ENCODE data around the gene HOXB7.

The HOXB7 gene

DNA sequence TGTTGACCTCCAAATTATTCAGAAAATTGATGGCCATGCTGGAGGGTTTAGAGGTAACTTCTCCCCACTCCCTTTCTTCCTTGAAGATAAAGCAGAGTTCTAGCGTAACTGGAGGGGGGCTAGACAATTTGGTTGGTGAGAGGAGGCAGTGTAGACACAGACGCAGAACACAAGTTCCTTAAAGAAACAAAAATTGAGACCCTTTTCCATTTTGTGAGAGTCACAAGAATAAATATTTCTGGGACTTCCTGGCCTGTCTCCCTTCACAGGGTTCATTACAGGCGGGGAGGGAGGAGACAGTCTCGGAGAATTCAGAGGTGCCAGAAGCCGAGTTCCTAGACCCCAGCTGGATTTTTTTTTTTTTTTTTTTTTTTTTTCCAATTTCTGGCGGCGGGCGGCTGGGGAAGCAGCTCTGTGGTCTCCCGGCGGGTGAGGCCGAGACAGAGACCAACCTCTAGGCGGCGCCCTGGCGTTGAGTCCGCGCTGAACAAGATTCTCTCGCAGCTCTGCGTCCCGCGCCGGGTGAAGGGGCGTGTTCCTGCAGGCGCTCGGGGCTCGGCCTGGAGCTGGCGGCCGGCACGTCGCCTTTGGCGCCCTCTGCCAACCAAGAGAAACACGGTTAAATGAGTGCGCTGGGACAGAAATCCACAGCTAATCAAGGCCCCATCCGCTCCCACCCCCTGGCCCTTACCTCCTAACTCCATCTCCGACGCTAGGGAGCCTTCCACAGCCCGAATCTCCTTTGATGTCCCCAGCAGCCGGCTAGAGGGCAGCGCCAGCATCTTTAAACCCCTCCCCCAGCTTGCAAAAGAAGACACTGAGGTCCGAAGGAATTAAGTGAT is 25.6 kb upstream of the HOXB7 start:
- DNase-seq = peak; percentile 79

DNA sequence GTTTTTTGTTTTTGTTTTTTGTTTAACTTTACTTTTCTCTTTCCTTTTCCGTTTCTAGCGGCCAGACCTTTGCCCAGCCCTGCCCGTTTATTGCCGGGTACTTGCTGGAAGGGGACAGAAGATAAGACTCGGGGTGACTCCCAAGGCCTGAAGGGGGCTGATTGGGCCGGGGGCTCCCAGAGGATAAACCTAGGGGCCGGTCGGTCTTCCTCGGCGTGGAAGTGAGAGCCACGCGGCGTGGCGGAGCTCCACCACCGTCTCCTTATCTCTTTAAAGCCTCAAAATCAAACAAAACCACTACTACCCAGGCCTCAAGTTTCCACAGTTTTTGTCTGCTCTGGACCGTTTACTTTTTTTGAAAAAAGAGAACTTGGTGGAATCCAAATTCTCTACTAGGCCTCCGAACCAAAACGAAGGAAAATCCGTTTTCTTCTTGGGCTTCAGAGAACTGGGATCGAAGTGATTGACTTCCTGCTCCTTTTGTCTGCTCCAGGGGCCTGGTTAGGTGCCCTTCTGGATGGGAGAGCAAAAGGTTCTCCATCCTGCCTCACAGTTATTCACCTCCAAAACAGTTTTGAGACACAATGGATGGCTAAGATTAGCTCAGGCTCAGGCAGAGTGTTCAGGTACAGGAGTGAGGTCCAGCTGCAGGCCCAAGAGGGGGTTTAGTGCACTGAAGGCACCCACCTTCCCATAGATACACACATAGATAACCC is 23.8 kb upstream of the HOXB7 start:
- DNase-seq = no peak

DNA sequence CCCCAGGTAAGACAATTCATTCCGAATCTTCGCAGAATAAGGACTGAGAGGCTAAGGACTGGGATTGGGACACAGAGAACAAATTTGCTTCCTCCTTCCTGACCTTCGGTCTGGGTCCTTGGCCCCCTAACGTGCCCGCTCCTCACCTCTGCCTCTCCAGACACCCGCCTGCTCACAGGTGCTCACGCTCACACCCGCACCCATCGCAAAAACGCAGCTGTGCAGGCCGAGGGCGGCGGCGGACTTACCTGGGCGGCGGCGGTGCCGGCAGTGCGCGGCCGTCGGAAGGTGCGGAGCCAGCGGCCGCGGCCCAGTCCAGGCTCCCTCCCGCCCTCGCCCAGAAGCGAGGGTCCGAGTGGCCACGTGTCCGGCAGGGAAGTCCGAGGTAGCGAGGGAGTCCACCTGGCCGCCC is 22.5 kb upstream of the HOXB7 start:
- DNase-seq = no peak

DNA sequence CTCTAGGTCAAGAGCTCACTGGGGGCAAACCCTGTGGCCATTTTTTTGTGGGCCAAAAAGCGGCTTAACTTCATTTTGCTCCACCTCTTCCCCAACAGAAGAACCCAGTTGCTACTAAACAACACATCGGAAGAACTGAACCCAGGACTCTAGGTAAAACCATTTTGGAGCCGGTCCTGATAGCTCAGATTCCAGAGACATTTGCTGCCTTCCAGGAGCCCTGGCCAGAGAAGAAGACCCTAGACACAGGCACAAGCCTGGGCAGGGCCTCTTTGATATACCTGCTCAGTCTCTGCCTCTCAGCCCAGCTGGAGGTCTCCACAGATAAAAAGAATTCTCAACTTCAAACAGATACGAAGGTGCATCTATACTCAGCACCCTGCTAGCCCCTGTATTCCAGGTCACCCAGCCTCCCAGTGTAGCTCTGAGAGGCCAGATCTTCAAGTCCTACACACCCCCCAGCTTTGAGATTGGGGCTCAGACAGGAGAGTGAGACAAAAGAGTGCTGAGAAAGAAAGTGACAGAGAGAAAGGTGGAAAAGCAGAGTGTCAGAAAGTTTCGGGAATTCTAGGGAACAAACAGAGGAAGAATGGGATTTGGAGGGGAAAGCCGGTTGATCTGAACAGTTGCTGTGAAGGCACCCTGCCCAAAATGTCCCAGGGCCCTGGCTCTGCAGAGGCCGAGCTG is 21.9 kb upstream of the HOXB7 start:
- DNase-seq = no peak

DNA sequence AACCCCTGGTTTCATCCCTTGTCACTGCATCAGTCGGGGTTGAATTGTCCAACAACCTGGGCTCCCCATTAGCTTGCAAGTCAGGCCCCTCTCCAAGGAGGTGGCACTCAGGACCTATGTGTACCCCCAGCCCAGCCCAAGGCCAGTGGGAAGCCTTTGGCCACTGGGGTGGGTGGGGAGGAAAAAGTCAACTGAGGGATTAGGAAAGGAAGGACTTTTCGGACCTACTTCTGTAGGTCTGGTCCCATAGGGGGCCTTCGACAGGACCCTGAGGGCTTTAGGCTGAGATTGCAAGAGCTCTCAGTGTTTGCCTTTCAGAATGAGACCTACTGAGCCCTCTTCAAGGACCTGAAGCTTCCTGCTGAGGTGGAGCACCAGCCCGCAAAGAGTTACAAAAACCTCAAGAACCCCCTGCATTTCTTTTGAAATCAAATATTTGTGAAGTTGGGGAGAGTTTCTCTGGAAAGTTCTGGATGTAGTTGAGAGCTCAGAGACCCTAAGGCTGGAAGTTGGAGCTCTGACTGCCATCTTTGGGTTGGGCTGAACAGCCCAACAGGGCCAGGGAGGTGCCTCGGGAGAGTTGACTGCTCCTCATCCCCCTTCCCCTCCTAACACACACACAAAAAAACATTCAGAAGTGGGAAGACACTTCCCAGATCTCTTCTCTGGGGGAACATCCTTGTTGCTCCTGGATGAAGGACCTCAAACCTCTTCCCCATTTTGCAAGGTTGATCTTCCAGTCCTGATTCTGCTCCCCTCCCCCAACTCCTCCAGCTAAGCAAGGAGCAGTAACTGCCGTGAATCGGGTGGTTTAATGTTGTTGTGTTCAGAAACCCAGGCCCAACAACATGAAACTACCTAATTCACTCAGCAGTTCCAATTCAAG is 21.1 kb upstream of the HOXB7 start:
- DNase-seq = no peak

DNA sequence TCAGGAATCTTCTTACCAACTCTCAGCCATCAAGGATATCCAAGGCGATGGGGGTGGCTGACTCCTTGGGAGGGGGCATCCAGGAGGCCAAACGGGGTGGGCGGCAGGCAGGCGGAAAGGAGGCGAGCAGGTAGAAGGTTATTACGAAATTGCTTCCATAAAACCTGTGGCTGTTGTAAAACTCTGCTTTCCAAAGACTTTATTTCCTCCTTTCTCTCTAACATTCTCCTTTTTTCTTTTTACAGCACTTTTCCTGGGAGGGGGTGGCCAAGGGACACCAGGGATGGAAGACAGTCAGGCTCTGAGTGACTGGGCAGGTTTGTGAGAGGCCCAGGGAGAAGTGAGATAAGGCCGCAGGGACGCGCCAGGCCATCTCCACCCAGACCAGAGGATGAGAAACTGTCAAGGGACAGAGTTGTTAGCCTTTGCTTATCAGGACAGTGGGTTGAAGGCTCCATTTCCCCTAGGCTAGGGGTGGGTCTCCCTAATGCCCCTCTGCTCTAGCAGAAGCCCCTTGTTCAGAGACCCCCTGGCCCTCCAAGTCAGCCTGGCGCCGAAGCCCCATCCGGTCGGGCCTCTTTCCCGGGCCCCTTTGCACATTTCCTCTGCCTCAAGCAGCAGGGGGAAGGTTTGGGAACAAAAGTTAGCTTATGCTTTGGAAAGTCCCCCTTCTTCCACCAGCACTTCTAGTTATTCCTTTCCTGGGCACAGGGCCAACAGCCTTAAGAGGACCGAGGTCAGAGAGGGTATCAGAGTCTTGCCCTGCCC is 20.3 kb upstream of the HOXB7 start:
- DNase-seq = no peak

DNA sequence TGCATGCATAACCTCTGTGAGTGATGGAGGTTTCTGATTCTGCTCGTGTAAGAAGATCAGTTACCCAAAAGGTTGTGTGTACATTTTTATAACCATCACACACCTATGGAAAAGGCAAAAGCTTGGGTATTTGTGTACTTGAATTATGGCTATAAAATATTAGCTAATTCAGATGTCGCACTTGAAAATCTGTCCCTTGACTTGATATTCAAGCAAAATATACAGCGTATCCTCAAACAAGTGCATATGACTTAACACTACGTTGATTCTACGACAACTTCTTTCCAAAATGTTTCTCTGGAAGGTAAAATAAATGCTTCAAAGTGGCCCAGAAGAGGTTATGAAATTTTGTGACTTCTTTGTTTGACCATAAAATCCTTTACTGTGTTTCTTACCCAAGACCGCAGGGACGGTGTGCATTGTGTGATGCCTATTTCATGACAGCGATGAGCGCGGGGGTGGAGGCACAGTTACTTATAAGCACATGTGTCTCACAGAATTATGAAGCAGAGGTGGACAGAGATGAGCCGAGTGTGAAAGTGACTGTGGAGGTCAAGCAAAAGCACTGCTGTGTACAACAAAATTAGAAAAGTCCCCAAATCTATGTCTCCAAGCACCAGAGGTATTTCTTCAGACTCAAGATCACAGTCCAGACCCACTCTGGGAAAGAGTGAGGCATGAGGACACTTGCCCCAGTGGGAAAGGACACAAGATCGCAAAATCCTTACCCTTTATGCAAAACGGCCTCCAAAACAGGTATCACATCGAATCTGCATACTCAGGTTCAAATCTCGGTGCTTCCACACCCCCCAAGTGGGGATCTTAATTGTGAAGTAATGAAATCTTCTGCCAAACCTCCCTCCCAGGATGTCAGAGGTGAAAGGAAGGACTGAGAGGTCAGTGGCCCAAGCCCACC is 19.4 kb upstream of the HOXB7 start:
- DNase-seq = no peak

DNA sequence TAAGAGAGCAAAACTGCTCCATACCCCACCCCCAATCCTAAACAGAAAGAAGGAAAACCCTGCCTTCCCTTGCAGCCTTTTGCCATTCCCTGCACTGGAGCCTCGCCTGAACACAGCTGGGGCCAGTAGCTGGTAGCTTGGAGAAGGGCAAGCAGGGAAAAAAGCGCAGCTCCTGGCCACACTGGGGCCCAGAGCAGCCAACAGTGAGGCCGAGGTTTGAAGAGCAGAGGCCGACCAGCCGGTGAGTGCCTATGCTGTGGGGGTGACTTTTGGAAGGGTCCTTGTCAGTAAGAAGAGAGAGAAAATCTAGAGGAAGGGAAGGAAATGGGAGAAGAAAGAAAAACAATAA is 18.6 kb upstream of the HOXB7 start:
- no peak for DNase-seq

DNA sequence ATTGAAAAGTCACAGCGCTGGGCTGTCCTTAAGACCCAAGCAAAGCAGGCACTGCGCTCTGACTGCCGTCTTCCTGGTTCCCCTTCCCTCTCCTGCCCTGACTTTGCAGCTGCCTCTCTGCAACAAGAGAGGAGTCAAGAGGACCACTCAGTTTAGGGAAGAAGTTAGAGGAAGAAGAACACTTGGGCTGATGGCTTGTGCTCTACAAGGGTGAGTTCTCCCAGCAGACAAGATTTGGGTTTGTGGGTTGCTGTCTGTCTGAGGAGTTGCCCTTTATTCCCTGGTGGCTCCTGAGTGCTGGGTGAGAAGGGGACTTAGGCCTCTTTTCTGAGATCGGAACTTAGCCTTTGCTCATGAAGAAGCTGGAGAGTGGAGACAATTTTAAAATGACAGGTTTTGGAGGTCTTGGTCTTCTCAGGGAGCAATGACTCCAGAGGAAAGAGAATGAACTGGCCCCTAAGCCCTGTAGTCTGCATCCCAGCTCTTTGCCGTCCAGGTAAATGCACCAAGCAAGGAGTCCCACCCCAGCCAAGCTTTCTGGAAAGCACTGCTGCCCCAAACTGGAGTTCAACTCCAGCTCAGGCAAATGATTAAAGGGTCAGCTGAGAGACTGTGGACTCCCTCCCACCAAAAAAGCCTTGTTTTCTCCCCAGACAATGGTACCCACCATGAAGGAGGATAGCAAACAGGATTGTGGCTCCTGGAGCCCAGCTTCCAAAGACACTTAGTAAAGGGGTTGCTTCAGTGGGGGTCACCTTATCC is 18.0 kb upstream of the HOXB7 start:
- DNase-seq = no peak

DNA sequence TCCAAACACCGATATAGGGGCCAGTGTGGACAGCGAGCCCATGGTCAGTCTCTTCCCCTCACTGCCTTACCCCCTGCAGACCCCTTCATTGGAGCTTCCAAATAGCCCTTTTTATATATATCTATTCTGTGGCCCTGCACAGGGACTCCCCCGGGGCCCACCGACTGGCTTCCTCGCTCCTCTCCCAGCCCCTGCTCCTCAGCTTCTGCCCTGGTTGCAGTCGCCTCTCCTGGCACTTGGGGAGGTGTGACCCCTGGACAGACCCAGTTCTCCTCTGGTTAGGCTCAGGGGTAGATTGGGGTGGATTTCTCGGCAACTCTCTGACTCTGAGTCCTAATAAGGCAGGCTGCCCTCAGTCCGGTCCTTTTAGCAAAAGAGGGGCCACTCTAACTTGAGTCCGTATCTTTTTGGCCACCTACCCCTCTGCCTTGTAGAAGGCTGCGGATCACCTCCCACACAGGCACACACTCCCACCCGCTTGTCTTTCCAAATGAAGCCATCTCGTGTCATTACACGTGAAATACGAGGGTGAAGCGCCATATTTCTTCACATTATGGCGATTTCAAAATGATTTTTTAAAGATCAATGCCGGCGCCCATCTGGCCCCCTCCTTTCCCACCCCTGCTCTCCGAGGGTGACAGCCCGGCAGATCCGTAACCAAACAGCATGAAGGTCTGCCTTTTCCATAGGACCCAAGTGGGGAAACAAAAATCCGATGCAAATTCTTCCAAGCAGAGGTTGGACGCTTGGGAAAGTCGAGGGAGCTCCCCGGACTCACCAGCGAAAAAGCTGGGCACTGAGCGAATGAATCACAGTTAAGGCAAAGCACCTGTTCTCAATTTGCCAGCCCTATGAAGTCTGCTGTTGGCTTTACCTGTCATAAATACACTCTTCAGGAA is 17.1 kb upstream of the HOXB7 start:
- DNase-seq = no peak

DNA sequence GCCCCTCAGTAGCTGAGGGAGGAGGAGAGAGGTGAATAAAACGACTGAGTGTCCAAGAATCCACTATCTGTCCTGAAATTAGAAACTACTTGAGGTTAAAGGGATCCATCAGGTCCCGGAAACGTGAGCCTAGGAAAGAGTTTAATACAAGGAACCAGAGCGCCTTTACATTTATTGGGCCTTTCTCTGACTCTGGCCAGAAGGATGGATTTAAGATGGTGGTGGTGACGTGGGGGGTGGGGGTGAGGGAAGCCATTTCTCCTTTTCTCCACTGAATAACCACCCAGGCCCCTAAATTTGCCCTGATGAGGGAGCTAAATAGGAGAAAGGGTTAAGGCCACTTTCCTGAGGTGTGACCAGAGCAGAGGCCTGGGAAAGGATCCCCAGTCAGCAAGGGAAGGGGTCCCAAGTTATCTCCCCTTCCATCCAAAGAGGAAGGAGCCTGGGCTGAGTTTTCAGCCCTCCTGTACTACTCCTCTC is 16.3 kb upstream of the HOXB7 start:
- no peak for DNase-seq

DNA sequence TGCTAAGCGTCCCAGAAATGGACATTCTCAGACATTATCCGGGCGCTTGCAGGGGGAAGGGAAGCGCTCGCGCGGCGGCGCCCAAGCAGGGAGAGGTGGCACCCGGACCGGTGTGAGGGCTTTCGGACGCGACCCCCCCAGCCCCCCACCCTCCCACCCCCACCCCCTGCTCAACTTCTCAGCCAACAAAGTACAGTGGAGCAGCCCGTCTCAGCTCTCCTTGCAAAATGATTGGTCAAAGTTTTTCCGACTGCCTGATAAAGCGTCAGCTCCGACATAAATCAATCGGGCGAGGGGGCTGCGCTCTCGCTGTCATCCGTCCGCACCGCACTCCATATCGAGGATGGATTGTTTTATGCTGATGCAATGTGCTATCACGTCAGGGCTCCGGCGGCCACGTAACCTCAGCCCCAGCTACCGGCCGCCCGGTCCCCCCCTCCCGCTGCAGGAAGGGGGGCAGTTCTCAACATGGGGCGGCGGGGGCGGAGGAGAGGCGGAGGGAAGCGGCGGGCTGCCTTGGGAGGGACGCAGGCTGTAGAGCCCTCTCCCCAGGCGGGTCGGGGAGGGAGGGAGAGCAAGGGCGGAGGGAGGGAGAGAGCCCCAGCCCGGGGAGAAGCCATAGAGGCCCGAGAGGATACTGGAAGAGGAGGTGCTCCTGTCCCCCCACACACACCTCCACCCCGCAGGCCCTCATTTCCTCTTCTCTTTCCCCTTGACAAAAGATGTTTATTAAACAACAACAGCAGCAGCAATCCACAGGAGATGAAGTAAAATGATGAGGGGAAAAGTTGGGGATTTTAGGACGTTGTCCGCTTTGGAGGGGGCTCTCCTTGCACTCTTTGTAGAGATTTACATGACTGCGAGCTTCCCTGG is 15.7 kb upstream of the HOXB7 start, which contains the start of gene HOXB9:
Gene HOXB9 (minus strand): TSS at position 114 of the 873 bp plus-strand sequence. CDS start 89 bp downstream, at position 25.
- no peak for DNase-seq

DNA sequence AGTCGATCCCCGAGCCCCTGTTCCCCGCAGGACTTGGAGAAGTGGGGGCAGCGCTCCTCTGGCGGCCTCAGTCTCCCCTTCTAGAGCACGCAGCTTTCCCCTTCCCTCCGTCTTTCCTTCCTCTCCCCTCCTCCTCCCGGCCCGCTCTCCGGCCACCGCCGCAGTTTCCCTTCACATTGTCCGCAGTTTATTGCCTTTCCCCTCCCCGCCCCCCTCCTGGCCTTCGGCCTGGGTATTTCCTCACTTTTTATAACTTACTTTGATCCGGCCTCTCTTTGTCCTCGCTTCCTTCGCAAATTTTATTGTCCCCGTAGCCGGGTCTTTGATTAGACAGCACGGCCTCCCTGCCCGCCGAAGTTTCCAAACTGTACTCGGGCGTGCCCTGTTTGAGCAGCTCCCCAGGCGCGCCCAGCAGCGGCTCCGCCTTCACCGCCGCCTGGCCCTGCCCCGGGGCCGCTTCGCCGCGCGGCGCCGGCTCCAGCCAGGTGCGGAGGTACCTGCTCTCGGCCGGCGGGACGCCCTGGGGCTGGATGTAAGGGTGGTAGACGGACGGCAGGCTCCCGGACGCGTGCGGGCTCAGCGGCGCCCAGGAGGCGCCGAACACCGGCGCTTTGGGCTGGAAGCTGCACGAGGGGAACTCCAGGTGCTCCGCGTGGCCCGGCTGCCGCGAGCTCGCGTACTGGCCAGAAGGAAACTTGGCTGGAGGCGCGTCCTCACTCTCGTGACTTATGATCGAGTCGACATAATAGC is 14.9 kb upstream of the HOXB7 start:
- DNase-seq = peak; percentile 47

DNA sequence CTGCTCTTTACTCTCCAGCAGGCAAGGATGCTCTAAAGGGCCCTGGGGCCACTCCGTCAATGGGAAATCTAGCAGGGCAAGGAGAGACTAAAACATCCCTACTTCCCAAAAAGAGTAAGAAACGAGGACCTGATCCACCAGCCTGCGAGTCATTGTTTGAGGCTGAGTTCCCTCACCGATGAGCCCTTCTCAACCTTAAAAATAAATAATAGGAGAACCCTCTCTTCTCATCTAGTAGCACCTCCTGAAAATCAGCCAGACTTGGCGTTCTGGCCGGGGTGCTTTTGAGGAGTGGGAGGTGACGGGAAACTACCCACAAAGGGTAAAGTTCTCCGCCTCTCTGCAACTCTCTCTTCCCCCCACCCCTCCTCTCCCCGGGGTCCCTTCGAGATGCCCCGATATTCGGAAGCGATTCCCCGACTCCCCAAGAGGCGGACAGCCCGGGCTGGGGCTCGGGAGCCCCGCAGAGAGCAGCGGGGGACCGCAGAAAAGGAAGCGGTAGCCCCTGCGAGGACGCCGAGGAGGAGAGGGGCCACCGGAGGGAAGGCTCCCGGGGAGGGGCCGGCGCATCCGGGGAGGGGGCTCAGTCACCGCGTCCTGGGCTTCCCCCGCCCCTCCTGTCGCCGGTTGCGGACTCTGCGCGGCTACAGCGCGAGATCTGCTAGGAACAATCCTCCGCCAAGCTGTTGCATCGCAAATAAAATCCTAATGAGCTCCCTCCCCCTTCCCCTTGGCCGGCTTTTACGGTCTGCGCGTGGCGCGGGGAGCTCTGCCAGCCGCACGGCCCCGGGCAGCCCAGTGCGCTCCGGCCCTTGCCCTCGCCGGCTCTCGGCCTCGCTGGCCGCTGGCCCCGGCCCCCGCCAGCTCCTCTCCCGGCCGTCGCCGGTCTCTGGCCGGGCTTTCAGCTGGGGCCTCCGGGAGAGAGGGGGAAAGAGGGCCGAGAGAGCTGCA is 14.0 kb upstream of the HOXB7 start:
- DNase-seq = no peak

DNA sequence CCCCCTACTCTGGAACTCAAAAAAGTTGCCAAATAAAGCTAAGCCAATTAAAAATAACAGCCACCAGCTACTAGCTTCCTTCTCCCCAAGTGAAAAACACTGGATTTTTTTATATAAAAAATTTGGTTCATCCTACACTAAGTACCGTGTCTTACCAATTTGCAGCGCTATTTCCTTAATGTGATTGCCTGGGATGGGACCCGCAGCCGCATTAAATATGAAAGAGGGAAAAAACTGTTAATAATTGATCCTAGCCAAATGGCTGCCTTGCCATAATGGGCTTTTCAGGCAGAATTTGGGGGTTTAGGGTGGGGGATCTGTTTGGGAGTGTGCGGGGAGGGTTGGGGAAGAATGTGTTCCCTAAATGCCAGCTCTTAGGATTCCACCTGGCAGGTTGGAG is 13.3 kb upstream of the HOXB7 start:
- no peak for DNase-seq

DNA sequence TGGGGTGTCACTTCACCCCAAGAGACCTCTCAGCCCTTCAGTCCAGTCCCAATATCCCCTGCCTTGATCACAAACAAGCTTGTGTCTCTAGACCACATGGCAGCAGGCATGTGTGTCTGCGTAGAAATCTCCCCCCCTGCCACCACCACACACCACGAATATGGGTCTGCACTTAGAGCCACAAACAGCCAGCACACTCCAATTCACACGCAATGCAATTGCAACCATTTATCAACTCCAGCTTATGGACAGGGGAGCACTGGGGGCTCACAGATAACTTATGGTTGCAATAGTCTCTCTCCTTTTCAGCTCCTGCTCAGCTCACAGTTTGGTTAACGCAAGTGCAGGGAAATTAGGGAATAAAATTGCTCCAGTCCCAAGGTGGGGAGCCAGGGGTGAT is 12.8 kb upstream of the HOXB7 start:
- no peak for DNase-seq

Measured in NCI-H526 treated with DMSO at 0.1 percent for 48 hours (cell line).